Tibial nerve (tissue), 3 donors: ENCODE data around the gene TEP1.

ENCODE experiments used
- CTCF ChIP-seq, 5 experiments: fragments of 200-600 bp in 3 of 5; fragments of 450-650 bp in 2 of 5; sonication (generic) in 3 of 5; IDR thresholded peaks; one replicate each; pipeline ENCODE4 v1.5.1; 2016 to 2019; ENCODE audit warnings: antibody characterized with exemption in 5 of 5, mild to moderate bottlenecking in 3 of 5, moderate library complexity in 2 of 5
- POLR2A ChIP-seq, 2 donors: fragments of 450-650 bp; IDR thresholded peaks; one replicate each; pipeline ENCODE4 v1.6.1; 2017; ENCODE audit warnings: antibody characterized with exemption in 2 of 2, mild to moderate bottlenecking in 2 of 2, moderate library complexity in 2 of 2

- TF ChIP-seq CTCF (IDR thresholded peaks at IDR 0.05) (no peak), POLR2A (IDR thresholded peaks at IDR 0.05) (no peak)
Observed at GRCh38 chr14:20427231-20428009, 14.1 kb upstream of the TEP1 start.
